ENCODE results near the gene SLC26A11. TPM values are rescaled to one million over a fixed set of nuclear protein-coding genes. Genes with fewer than 3 reads are reported as not detected.

Gene SLC26A11
- 8.6 and 14.7 TPM in 2 replicates for total RNA-seq (2014; rRNA removed; shearing (Covaris generic))

DNA sequence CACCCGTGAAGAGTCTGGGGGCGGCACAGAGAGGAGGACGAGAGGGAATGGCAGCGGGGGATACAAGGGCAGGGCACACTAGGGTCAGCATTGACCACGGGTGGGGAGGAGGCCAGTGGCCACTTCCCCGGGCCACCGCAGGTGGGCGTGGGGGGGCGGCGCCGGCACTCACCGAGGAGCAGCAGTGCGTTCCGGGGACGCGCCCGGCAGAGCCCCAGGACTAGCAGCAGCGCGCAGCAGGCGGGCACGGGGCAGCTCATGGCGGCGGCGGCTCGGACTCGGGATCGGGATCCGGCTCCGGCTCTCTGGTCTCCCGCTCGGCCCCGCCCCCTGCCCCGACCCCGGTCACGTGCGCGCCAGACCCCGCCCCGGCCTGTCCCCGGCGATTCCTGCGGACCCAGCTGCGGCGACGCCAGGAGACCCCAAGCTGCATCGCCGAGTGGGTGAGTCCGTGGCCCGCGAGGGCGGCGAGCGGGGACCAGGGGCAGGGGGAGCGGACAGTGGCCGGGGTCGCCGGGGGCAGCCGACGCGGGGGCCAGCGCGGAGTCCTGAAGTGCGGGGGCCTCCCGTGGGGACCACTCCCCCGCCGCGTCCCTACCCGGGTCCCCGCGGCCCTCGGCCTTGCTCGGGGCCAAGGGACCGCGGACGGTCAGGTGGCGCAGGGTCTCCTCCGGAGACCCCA is at the start of gene SLC26A11, which contains the start of gene SGSH:
SLC26A11 (plus strand) TSS at position 374 of the 682 bp plus-strand sequence. CDS start 1,134 bp downstream, outside the sequence.
SGSH (minus strand) TSS at position 280 of the 682 bp plus-strand sequence; CDS start at position 260, 20 bp downstream.
- peak; percentile 94 to 95 for DNase-seq
- H3K27ac ChIP-seq, result peak within 1 kb of the TSS; percentile 55
- H3K36me3 ChIP-seq, result 0 out of 2 replicates have a peak, but pooled peaks cover 2% of the 10 kb centered on the region
- peak within 1 kb of the TSS; percentile 92 for H3K4me3 ChIP-seq
- H3K4me1 ChIP-seq, result 0 out of 2 replicates have a peak, but pooled peaks cover 2% of the 10 kb centered on the region
- H3K27me3 ChIP-seq, result no peaks in the 10 kb centered on the region
- H3K9me3 ChIP-seq (replicated peaks), result no peaks in the 10 kb centered on the region

DNA sequence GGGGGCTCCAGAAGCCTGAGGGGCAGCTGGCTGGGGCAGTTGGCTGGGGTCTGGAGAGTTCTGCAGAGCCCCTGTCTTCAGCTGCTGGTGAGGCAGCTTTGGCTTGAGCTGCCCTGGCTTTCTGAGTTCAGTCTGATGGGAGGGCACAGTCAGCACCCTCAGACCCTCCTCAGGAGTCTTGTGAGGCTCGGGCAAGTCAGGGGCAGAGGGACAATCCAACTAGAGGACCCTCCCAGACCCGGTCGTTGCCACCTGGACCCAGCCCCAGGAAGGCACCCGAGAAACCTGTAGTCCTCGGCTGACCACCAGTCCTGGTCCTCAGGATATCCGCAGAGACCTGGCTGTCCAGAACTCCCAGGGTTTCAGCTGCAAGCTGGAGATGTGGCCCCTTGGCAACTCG is 48.5 kb upstream of the SLC26A11 start:
- Histone ChIP-seq H3K36me3 (no peaks in the 10 kb centered on the region), H3K27ac (no peak overlapping the region), H3K4me1 (peaks cover 11% of the 10 kb centered on the region; the same call in 1 of the 2 replicates), H3K4me3 (no peak overlapping the region), H3K9me3 (replicated peaks) (no peaks in the 10 kb centered on the region), H3K27me3 (no peaks in the 10 kb centered on the region; the same call in 1 of the 2 replicates)
- DNase-seq, result no peak

DNA sequence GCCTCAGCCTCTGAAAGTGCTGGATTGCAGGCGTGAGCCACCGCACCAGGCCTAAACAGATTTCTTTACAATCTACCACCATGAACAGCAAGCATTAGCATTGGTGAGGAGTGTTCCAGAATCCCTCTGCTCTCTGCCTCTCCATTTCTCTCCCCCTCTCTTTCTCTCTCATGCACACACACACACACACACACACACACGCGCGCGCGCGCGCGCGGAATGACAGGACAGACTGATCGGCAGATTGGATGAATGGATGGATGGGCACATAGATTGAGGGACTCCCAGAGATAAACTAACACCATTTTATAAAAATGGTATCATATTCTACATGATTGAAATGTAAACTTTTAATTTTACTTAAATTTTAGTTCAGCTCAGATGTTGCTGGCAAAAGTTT is 47.1 kb upstream of the SLC26A11 start:
- H3K27me3 ChIP-seq, result no peaks in the 10 kb centered on the region; the same call in 1 of the 2 replicates
- peaks cover 14% of the 10 kb centered on the region; the same call in 1 of the 2 replicates for H3K4me1 ChIP-seq
- no peak for DNase-seq
- H3K27ac ChIP-seq, result no peak overlapping the region
- H3K9me3 ChIP-seq (replicated peaks), result no peaks in the 10 kb centered on the region
- no peak overlapping the region for H3K4me3 ChIP-seq
- H3K36me3 ChIP-seq, result no peaks in the 10 kb centered on the region

DNA sequence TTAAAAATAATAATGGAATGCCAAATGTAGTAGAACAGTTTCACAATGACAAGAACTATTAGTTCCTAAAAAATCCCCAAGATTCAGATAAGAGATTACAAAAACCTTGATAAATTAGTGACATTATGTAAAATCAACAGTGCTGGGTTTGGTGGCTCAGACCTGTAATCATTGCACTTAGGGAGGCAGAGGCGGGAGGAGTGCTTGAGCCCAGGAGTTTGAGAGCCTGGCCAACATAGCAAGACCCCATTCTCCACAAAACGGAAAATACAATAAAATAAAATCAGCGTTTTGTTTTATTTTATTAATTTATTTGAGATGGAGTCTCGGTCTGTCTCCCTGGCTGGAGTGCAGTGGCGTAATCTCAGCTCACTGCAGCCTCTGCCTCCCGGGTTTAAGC is 46.3 kb upstream of the SLC26A11 start:
- Histone ChIP-seq H3K4me1 (peaks cover 16% of the 10 kb centered on the region), H3K27ac (no peak overlapping the region), H3K4me3 (no peak overlapping the region), H3K9me3 (replicated peaks) (no peaks in the 10 kb centered on the region), H3K36me3 (no peaks in the 10 kb centered on the region), H3K27me3 (no peaks in the 10 kb centered on the region; the same call in 1 of the 2 replicates)
- no peak for DNase-seq

DNA sequence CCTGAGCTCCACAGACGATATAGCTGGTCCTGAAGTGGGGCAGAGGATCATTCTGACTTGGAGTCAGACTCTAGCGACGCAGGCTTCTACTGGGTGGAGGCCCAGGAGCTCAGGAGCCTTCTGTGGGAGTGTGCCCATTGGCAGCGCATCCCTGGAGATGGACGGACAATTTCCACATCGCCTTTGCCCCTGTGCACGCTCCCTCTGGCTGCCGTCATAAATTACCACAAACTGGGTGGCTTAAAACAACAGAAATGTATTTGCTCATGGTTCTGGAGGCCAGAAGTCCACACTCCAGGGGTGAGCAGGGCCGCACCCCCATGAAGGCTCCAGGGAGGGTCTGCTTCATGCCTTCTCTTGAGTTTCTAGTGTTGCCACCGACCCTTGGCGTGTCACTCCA is 43.5 kb upstream of the SLC26A11 start:
- Histone ChIP-seq H3K27me3 (no peaks in the 10 kb centered on the region; the same call in 1 of the 2 replicates), H3K27ac (no peak overlapping the region), H3K9me3 (replicated peaks) (no peaks in the 10 kb centered on the region), H3K36me3 (no peaks in the 10 kb centered on the region), H3K4me1 (peaks cover 22% of the 10 kb centered on the region), H3K4me3 (no peak overlapping the region)
- DNase-seq, result no peak

DNA sequence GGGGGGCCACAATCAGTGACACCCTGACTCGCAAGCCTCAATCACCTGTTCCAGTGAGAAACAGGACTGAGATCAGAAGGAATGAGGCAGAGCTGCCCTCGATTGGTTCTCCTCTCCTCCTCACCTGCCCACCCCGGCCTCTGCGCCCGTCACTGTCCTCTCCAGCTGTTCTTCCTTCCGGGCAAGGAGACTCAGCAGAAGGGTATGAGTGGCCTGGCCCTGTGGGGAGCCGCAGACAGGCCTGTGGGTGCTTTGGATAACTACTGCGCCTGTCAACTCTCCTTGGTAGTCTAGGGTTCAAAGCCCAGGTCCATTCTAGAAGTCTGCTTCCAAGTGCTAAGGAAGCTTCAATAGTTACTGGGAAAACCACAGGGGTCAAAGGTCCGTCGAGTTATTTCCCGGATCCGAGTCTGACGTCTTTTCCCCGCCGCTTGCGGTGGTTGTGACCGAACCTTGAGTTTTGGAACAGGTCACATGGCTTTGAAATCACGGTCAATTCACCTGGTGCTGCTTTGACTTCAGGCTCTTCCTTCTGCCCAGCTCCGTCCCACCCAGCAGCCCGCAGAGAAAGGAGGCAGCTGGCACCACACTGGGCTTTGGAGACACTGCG is 42.1 kb upstream of the SLC26A11 start:
- DNase-seq, result peak in 1 of 2 experiments; percentile 48
- Histone ChIP-seq H3K4me3 (no peak overlapping the region), H3K9me3 (replicated peaks) (no peaks in the 10 kb centered on the region), H3K36me3 (no peaks in the 10 kb centered on the region), H3K27ac (no peak overlapping the region), H3K27me3 (no peaks in the 10 kb centered on the region; the same call in 1 of the 2 replicates), H3K4me1 (peaks cover 22% of the 10 kb centered on the region)

DNA sequence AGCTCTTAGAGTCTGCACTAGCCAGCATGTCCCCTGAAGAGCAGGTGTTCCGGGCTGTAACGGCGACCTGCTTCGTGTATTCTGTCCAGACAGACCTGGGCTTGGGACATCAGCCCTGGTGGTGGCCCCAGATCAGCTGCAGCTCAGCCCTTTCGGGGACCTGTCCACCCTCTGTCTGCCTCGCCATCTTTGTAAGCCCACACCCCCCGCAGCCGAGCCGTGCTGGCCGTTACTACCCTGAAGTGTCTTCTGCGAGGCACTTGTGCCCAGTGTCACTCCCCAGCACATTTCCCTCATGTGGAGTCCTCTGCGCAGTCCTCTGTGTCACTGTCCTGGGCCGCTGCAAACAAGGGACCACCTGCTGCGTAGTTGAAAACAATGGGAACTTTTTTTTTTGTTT is 40.0 kb upstream of the SLC26A11 start:
- H3K4me3 ChIP-seq, result no peak overlapping the region
- H3K4me1 ChIP-seq, result peaks cover 22% of the 10 kb centered on the region

DNA sequence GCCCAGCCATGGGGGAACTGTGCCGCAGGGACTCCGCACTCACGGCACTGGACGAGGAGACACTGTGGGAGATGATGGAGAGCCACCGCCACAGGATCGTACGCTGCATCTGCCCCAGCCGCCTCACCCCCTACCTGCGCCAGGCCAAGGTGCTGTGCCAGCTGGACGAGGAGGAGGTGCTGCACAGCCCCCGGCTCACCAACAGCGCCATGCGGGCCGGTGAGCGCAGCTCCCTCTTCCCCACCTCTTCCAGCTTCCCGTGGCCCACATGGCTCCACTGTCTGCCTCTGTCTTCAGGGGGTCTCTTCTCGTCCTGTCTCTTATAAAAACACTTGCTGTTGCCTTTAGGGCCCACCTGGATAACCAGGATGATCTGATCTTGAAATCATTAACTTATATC is 38.8 kb upstream of the SLC26A11 start:
- H3K4me3 ChIP-seq, result no peak overlapping the region
- H3K9me3 ChIP-seq (replicated peaks), result no peaks in the 10 kb centered on the region
- no peak for DNase-seq
- H3K4me1 ChIP-seq, result peaks cover 17% of the 10 kb centered on the region
- H3K27me3 ChIP-seq, result peaks cover 16% of the 10 kb centered on the region
- no peaks in the 10 kb centered on the region for H3K36me3 ChIP-seq
- H3K27ac ChIP-seq, result no peak overlapping the region

More for the DNA sequence above, 40.0 kb upstream of the SLC26A11 start:
- peaks cover 4% of the 10 kb centered on the region for H3K27me3 ChIP-seq
- DNase-seq, result no peak
- no peaks in the 10 kb centered on the region for H3K9me3 ChIP-seq (replicated peaks)
- H3K27ac ChIP-seq, result no peak overlapping the region
- H3K36me3 ChIP-seq, result no peaks in the 10 kb centered on the region

DNA sequence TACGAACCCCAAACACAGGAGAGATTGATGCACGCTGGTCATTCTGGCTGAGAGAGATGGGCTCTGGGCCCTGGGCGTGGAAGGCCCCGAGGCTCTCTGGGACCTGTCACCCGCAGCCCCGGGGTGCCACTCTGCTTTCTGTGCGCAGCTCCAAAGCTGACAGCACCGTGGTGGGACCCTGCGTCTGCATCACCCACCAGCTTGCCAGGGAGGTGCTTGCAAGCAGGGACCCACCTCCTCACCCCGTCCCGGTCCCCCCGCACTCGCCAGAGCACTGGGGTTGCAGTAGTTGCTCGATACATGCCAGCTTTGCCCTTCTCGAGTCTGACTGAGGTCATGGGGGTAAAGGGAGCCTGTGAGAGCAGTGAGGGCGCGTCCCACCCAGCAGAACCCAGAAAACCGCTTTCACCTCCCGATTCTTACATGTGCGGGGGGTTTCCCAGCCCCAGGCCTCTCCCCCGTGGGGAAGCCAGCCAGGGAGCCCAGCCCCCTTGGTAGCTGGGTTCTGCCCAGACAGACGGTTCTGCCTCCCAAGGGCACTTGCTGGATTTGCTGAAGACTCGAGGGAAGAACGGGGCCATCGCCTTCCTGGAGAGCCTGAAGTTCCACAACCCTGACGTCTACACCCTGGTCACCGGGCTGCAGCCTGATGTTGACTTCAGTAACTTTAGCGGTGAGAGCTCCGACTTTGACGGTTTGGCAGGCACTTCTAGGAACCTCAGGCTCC is 37.9 kb upstream of the SLC26A11 start:
- peaks cover 17% of the 10 kb centered on the region for H3K4me1 ChIP-seq
- DNase-seq, result no peak
- H3K27ac ChIP-seq, result no peak overlapping the region
- H3K4me3 ChIP-seq, result no peak overlapping the region
- H3K27me3 ChIP-seq, result peaks cover 25% of the 10 kb centered on the region
- H3K9me3 ChIP-seq (replicated peaks), result no peaks in the 10 kb centered on the region
- H3K36me3 ChIP-seq, result no peaks in the 10 kb centered on the region

DNA sequence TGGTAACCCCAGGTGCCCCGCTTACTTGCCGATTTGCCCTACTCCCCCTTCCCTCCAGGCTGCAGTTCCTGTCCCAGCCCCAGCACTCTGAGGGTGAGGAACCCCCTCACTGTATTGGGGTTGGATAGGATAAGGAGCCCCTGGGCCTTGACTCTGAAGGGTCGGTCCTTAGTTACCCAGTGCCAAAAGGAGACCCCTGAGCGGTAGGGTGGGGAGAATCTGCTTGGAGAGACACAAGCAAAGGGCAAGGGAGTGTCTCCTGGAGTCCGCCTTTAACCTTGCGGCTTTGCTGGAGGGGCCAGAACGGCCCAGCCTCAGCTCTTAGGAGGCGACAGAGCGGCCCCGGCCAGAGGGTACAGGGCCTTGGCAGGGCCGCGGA is 37.4 kb upstream of the SLC26A11 start:
- DNase-seq, result no peak
- Histone ChIP-seq H3K27me3 (peaks cover 30% of the 10 kb centered on the region), H3K27ac (no peak overlapping the region), H3K36me3 (no peaks in the 10 kb centered on the region), H3K4me1 (peaks cover 15% of the 10 kb centered on the region), H3K4me3 (no peak overlapping the region), H3K9me3 (replicated peaks) (no peaks in the 10 kb centered on the region)

DNA sequence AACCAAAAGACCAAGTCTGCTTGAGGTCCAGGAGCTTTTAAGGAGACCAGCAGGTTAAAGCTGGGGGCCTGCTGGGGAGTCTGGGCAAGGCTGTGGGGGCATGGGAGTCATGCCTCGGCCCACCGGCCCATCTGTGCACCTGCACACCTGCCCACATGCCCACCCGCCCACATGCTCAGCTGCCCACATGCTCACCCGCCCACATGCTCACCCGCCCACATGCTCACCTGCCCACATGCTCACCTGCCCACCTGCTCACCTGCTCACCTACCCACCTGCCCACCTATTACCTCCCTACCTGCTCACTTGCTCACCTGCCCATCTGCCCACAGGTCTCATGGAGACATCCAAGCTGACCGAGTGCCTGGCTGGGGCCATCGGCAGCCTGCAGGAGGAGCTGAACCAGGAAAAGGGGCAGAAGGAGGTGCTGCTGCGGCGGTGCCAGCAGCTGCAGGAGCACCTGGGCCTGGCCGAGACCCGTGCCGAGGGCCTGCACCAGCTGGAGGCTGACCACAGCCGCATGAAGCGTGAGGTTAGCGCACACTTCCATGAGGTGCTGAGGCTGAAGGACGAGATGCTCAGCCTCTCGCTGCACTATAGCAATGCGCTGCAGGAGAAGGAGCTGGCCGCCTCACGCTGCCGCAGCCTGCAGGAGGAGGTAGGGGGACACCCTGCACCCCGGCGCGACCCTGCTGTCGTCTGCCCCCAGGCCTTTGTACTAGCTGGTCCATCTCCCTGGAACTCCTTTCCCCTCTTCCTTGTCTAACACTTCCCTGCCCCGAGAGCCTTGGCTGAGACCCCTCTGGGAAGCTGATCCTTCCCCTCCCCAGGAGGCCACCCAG is 36.4 kb upstream of the SLC26A11 start:
- no peak overlapping the region for H3K4me3 ChIP-seq
- H3K9me3 ChIP-seq (replicated peaks), result no peaks in the 10 kb centered on the region
- H3K4me1 ChIP-seq, result peaks cover 7% of the 10 kb centered on the region
- H3K36me3 ChIP-seq, result no peaks in the 10 kb centered on the region
- peaks cover 39% of the 10 kb centered on the region for H3K27me3 ChIP-seq
- no peak overlapping the region for H3K27ac ChIP-seq
- no peak for DNase-seq

DNA sequence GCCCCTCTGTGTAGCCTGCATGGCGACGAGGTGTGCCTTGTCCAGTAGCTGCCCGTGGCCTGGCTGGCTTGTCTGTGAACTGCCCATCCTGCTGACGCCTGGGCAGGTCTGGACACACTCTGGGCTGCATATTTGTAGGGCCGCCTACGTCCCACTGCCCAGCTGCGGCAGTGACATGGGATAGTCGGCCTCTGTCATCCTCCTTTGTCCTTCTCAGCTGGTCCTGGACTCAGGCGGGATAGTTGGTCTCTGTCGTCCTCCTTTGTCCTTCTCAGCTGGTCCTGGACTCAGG is 35.9 kb upstream of the SLC26A11 start:
- H3K4me1 ChIP-seq, result peaks cover 1% of the 10 kb centered on the region; the same call in 1 of the 2 replicates
- no peak overlapping the region for H3K27ac ChIP-seq
- H3K4me3 ChIP-seq, result no peak overlapping the region
- peaks cover 41% of the 10 kb centered on the region for H3K27me3 ChIP-seq
- no peaks in the 10 kb centered on the region for H3K9me3 ChIP-seq (replicated peaks)
- no peaks in the 10 kb centered on the region for H3K36me3 ChIP-seq
- DNase-seq, result no peak

DNA sequence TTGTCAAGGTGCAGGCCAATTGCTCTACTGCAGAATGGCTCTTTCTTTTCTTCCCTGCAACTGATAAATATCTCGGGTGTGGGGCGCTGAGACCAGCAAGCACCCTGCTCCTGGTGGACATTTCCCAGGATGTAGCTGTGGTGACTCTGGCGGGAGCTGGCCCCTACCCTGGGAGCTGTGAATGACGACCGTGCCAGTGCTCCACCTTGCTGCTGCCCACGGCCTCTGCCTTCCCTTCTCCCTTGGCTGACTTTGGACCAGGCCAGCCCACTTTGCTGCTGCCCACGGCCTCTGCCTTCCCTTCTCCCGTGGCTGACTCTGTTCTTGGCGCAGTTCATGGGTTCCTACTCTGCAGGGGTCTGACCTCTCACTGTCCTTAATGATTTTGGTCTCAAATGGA is 34.3 kb upstream of the SLC26A11 start:
- Histone ChIP-seq H3K9me3 (replicated peaks) (no peaks in the 10 kb centered on the region), H3K27me3 (peaks cover 54% of the 10 kb centered on the region), H3K4me1 (no peaks in the 10 kb centered on the region), H3K4me3 (no peak overlapping the region), H3K36me3 (no peaks in the 10 kb centered on the region), H3K27ac (no peak overlapping the region)
- DNase-seq, result no peak

DNA sequence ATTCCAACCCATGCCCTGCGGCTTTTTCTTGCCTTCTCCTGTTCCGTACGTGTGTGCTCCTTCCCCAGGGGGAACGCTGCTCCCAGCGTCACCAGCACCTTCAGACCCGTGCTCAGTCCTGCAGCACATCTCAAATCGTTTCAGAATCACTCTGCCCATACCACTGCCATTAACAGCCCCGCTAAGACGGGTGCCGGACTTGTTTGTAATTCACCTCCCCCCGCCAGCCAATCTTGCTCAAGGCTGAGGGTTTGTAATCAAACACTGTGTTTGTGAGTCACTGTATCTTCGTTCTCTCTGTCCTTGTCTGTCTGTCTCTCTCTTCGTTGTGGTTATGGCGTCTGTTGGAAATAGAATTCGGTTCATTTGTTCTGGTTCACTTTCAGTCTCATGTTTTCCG is 33.1 kb upstream of the SLC26A11 start:
- Histone ChIP-seq H3K27ac (no peak overlapping the region), H3K36me3 (no peaks in the 10 kb centered on the region), H3K27me3 (peaks cover 60% of the 10 kb centered on the region), H3K4me3 (no peak overlapping the region), H3K4me1 (peaks cover 6% of the 10 kb centered on the region; the same call in 1 of the 2 replicates), H3K9me3 (replicated peaks) (no peaks in the 10 kb centered on the region)
- no peak for DNase-seq

Measured in SJCRH30 (cell line).